NCI-H774 (cell line): ENCODE results near the gene FOXN3.
A peak's percentile ranks its signal among the peaks of the same experiment; 100 is the strongest.
"Not testable (repeated sequence)": the region's sequence is repeated elsewhere in the genome, so short reads cannot be mapped to it uniquely, and the experiment has no call there.

Experiments used
- DNase-seq: peaks from one replicate; lab custom pipeline; 2025; lab: John Stamatoyannopoulos, UW

Gene FOXN3

DNA sequence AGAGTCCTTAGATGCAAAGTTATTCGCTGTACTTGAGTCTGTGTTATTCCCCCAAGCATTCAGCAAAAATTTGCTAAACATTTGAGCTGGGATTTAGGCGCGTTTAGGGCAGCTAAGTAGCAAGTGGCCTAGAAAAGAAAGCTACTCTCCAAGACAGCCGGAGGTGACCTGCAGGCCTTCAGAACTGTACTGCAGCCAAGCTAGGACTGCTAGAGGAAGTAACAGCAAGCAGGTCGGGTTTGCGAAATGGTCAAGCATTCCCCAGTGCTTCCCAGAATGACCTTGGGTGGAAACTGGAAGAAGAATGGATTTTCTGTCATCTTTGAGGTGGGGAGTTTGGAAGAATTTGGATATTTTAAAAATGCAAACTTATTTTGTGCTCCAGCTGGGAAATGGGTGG is 287.5 kb downstream of the FOXN3 start:
- DNase-seq: no peak

- DNase-seq: no peak
Measured at GRCh38 chr14:89128311-89129026, 288.6 kb downstream of the FOXN3 start.

DNA sequence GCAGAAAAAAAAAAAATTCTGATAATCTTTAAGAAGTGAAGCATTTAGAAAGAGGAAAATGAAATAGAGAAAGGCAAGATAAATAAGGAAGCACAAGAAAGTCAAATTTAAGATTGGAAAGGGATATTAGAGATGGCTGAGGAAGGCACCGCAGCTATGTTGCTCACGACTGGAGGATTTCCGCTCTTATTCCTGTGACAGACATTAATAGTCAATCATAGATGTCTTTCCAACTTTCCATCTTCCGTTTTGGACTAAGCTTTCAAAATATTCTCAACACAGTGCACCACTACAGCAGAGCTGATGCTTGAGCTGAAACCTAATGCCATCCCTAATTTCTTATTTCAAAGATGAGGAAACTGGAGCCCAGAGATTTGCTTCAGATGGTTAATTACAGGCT is 290.6 kb downstream of the FOXN3 start:
- no peak for DNase-seq

GRCh38 chr14:89125216-89125615 is 291.8 kb downstream of the FOXN3 start:
- no peak for DNase-seq

GRCh38 chr14:89123851-89124250 is 293.2 kb downstream of the FOXN3 start:
- no peak for DNase-seq

DNA sequence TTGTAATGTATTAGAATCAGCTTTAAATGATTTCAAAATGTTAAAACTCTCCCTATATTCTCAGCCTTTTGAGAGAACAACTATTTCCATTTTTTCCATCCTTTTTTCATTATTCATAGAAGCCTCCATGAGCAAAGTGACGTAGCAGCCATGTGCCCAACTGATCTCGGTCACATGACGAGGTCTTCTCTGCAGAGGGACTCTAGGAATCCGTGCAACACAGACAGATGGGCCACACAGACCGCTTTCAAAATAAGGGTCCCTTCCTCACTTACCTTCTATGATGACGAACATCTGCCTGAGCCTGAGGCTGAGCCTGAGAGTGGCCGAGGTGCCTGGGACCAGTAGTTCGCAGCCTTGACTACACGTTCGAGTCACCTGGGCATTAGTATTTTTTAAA is 293.8 kb downstream of the FOXN3 start:
- no peak for DNase-seq

- DNase-seq: peak; percentile 42
Measured at GRCh38 chr14:89121968-89122620, 294.9 kb downstream of the FOXN3 start.

DNA sequence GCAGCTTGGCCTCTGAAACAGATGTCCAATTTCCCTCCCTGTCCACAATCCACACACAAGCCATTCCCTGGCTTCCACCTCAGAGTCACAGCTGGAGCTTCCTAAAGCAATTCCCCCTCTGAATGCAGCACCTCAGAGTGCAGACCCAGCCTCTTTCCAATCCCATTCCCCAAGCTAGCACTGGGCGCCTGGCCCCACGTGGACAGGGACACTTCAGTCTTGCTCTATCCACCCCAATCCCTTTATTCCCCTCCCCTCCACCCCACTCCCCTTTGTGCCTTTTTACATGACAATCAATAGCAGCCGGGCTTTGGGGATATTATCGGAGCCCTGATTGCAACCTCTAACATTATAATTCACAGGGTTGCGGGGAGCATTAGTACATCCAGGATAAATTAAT is 300.0 kb downstream of the FOXN3 start:
- no peak for DNase-seq

- no peak for DNase-seq
Measured at GRCh38 chr14:89114109-89114508, 302.9 kb downstream of the FOXN3 start.

- DNase-seq: no peak
Measured at GRCh38 chr14:89112720-89113119, 304.3 kb downstream of the FOXN3 start.

GRCh38 chr14:89111766-89112543 is 305.1 kb downstream of the FOXN3 start:
- DNase-seq: not testable (repeated sequence)

DNA sequence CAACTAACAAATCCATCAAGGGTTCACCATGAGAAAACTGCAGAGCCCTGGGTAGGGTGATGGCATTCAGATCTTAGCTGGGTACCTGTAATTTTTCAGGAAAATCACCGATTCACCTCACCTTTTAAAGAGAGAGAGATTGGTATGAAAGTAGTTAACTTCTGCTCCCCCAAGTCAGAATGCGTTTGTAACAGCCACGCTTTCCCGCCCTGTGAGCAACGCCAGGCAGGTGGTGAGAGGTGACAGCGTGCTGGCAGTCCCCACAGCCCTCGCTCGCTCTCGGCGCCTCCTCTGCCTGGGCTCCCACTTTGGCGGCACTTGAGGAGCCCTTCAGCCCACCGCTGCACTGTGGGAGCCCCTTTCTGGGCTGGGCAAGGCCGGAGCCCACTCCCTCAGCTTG is 305.8 kb downstream of the FOXN3 start:
- not testable (repeated sequence) for DNase-seq

DNA sequence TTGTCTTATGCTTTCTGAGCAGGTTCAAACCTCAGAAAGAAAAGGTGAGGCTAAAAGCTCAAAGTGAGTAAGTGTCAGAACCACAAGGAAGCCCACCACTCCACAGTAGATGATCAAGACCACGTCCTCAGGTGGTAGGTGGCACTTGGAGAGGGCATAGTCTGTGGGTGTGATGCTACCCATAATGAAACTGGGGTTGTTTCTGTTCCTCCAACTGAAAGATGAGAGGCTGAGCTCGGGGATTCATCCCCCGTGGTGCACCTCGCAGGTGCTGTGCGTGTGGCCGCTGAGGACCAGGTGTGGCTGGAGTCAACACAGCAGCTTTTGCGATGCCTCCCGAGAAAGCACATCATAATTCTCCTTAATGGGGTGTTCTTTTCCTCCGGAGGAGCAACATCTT is 306.9 kb downstream of the FOXN3 start:
- no peak for DNase-seq

DNA sequence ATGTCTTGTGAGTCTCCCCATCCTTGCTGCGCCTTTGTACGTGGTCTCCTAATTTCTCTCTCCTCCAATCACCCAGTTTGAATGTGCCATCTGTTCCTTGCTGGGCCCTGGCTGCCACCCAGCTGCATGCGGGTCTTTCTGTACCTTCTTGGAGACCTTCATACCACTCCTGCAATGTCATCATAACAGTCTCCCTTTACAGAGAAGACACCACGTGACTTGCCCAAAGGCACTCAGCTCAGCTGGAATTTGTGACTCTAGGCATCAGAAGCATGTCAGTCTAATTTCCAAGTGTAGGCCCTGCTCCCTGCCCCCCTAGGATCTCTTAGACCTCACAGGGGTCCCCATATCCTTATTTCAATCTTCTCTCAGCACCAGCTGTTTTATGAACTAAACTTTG is 308.4 kb downstream of the FOXN3 start:
- no peak for DNase-seq

GRCh38 chr14:89107626-89108025 is 309.4 kb downstream of the FOXN3 start:
- DNase-seq: no peak
